ENCODE measurements around the gene LDLRAD4. TPM values are rescaled to one million over a fixed set of nuclear protein-coding genes. Genes with fewer than 3 reads are reported as not detected.

The LDLRAD4 gene
- polyA plus RNA-seq, 1 experiment = not detected

DNA sequence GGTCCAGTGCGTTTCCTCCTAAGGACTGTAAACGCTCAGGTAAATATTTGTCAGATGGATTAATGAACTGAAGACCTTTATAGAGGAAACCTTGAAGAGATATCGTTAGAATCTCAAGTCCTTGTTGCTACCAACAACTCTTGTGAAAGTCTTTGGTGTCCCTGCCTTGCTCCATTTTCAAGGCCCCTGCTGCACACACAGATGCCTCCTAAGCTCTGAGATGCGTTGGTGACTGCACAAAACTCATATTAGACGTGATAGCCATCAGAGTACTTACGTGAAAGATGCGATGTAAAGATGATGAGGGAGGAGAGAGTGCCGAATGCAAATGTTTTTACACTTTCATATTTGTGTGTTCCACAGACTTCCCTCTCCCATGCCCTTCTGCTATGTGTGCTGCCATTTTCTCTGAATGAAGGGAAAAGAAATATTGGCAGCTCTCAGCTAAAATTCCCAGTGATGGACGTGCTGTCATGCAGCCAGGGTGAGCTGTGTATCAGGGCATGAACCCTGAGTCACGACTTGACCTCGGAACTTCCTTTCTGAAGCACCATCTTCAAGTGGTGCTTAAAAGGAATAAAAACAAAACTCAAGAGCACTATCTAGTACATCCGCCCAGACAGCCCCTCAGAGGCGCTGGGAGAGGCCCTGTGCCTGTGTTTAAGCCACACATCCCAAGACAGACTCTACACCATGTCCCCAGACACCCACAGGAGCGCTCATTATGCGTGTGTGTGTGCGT lies 390.4 kb downstream of the LDLRAD4 start:
- POLR2A ChIA-PET = no interaction called here
- H3K27ac ChIP-seq (ENCODE audit: low read depth, low read length) = no peak overlapping the region
- H3K4me3 ChIP-seq (ENCODE audit: low read depth, low read length) = no peak overlapping the region
- no peaks in the 10 kb centered on the region; the same call in 1 of the 2 replicates for H3K9me3 ChIP-seq (ENCODE audit: control insufficient read depth, insufficient read depth, low read length)
- no peak for DNase-seq (ENCODE audit: low read depth, low spot score)
- peaks cover 29% of the 10 kb centered on the region for H3K27me3 ChIP-seq (ENCODE audit: control insufficient read depth, insufficient read depth, low read length)
- CTCF ChIA-PET = no interaction called here
- TF ChIP-seq, protein P1, sequence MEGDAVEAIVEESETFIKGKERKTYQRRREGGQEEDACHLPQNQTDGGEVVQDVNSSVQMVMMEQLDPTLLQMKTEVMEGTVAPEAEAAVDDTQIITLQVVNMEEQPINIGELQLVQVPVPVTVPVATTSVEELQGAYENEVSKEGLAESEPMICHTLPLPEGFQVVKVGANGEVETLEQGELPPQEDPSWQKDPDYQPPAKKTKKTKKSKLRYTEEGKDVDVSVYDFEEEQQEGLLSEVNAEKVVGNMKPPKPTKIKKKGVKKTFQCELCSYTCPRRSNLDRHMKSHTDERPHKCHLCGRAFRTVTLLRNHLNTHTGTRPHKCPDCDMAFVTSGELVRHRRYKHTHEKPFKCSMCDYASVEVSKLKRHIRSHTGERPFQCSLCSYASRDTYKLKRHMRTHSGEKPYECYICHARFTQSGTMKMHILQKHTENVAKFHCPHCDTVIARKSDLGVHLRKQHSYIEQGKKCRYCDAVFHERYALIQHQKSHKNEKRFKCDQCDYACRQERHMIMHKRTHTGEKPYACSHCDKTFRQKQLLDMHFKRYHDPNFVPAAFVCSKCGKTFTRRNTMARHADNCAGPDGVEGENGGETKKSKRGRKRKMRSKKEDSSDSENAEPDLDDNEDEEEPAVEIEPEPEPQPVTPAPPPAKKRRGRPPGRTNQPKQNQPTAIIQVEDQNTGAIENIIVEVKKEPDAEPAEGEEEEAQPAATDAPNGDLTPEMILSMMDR (IDR thresholded peaks at IDR 0.05; ENCODE audit: low read depth, low read length) = no peak

DNA sequence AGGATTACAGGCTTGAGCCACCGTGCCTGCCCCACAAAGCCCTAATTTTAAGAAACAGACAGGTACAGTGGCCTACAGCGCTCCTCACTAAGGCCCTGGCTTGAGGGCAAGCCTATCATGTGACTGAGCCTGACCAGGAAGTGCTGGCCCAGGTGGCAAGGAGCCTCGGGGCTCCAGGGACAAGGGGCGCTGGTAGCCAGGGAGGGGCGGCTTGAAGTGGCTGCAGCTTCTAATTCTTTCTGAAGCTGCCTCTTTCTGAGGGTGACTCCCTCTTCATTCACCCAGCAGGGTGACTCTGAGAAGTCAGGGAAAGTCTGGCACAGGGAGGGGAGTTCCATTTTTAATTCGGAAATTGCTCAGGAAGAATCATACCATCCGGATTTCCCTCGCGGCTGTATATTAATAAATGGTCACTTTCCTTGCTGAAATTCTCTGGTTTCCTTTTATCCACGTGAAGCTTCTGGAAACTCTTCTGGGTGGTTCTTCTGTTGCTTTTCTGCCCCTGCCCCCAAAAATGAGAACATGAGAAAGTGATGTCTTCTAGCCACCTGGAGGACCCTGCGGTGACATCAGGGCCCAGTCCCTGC lies 392.1 kb downstream of the LDLRAD4 start:
- no peak overlapping the region for H3K27ac ChIP-seq (ENCODE audit: low read depth, low read length)
- TF ChIP-seq, protein P1 (IDR thresholded peaks at IDR 0.05; ENCODE audit: low read depth, low read length) = no peak
- DNase-seq (ENCODE audit: low read depth, low spot score) = no peak
- peak overlapping the region; percentile 34; the same call in 1 of the 2 replicates for H3K4me3 ChIP-seq (ENCODE audit: low read depth, low read length)
- peaks cover 29% of the 10 kb centered on the region for H3K27me3 ChIP-seq (ENCODE audit: control insufficient read depth, insufficient read depth, low read length)
- ChIA-PET POLR2A (no interaction called here), CTCF (no interaction called here)
- no peaks in the 10 kb centered on the region; the same call in 1 of the 2 replicates for H3K9me3 ChIP-seq (ENCODE audit: control insufficient read depth, insufficient read depth, low read length)

DNA sequence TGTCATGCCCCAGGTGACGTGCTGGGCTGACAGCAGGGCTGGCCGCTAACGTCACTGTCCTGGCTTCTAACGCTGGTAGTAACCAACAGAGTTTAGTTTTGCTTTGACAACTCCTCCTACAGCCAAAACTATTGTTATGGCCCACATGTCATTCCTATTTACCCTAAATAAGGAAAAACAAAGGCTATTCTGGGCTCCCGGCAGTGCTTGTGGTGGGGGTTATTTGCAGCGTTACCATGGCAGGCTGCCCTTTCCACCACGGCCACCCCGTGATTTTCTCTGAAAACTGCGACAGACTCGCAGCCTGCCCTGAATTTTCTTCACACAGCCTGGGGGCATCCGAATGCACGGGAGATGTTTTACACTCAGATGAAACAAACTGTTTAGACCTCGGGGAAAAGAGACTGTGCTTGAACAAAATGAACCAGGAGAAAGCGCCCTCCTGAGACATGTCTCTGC lies 392.6 kb downstream of the LDLRAD4 start:
- no peak overlapping the region for H3K27ac ChIP-seq (ENCODE audit: low read depth, low read length)
- no peak for DNase-seq (ENCODE audit: low read depth, low spot score)
- POLR2A ChIA-PET = no interaction called here
- CTCF ChIA-PET = no interaction called here
- H3K9me3 ChIP-seq (ENCODE audit: control insufficient read depth, insufficient read depth, low read length) = no peaks in the 10 kb centered on the region; the same call in 1 of the 2 replicates
- peak overlapping the region; percentile 34 for H3K4me3 ChIP-seq (ENCODE audit: low read depth, low read length)
- peaks cover 29% of the 10 kb centered on the region for H3K27me3 ChIP-seq (ENCODE audit: control insufficient read depth, insufficient read depth, low read length)
- TF ChIP-seq, protein P1 (IDR thresholded peaks at IDR 0.05; ENCODE audit: low read depth, low read length) = no peak

DNA sequence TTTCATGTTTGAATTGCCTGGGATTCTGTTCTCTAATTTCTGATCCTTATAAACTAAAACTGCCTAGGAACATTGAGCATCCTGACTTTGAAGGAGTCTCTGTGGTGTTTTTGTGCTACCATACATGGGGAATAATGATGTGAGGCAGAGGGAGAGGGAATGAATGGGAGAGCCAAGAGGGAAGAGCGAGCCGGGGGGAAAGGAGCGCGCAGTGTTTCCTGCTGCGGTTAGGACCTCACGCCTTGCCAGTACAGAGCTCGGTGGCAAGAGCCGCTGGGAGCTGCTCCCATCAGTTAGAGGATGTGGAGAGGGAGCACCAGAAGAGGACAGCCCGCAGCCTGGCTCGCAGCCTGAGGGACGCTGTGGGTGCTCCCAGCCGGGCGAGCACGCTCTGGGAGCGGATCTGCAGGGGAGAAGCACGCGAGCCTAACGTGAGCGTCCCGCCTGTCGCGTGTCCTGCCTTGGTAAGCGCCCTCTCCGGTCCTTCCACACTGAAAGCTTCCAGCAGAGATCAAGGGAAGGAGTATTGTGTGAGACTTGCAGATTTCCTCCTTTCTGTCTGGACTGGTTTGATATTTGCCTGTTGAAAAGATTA lies 393.1 kb downstream of the LDLRAD4 start:
- ChIA-PET POLR2A (no interaction called here), CTCF (interaction anchor here (0.5 kb wide), 1 partner anchor 513 kb away, joined by 4 read pairs; no protein-coding TSS in a partner anchor)
- no peak for DNase-seq (ENCODE audit: low read depth, low spot score)
- Histone ChIP-seq H3K27ac (ENCODE audit: low read depth, low read length) (no peak overlapping the region), H3K27me3 (ENCODE audit: control insufficient read depth, insufficient read depth, low read length) (peaks cover 29% of the 10 kb centered on the region), H3K4me3 (ENCODE audit: low read depth, low read length) (no peak overlapping the region), H3K9me3 (ENCODE audit: control insufficient read depth, insufficient read depth, low read length) (no peaks in the 10 kb centered on the region; the same call in 1 of the 2 replicates)
- TF ChIP-seq, protein P1 (IDR thresholded peaks at IDR 0.05; ENCODE audit: low read depth, low read length) = no peak
